NCI-H1436 treated with DMSO at 0.1 percent for 48 hours (cell line): ENCODE measurements around the gene F12.

Experiments
- DNase-seq: peaks from one replicate; lab custom pipeline; 2025; lab: John Stamatoyannopoulos, UW

The F12 gene

GRCh38 chr5:177446200-177447065, 37.1 kb upstream of the F12 start, which contains the start of gene PRR7:
TSS of gene PRR7 (plus strand) at chr5:177446814. CDS start at chr5:177455068, 8,254 bp downstream.
- no peak for DNase-seq

GRCh38 chr5:177445917-177446199, 36.5 kb upstream of the F12 start:
- DNase-seq: no peak

GRCh38 chr5:177445052-177445916, 35.9 kb upstream of the F12 start:
- no peak for DNase-seq

- no peak for DNase-seq
Measured at GRCh38 chr5:177444106-177445051, 35.0 kb upstream of the F12 start.

- DNase-seq: no peak
Measured at GRCh38 chr5:177443144-177443983, 34.0 kb upstream of the F12 start.

- no peak for DNase-seq
Measured at GRCh38 chr5:177442066-177442826, 32.9 kb upstream of the F12 start.

GRCh38 chr5:177440990-177441780, 31.8 kb upstream of the F12 start:
- no peak for DNase-seq

- DNase-seq: no peak
Measured at GRCh38 chr5:177440211-177440989, 31.0 kb upstream of the F12 start.

- DNase-seq: no peak
Measured at GRCh38 chr5:177439518-177440053, 30.2 kb upstream of the F12 start.

GRCh38 chr5:177438468-177438867, 29.1 kb upstream of the F12 start:
- DNase-seq: no peak

GRCh38 chr5:177437623-177438022, 28.3 kb upstream of the F12 start:
- DNase-seq: no peak

- DNase-seq: no peak
Measured at GRCh38 chr5:177435847-177436536, 26.6 kb upstream of the F12 start.

- no peak for DNase-seq
Measured at GRCh38 chr5:177434942-177435738, 25.8 kb upstream of the F12 start.

- DNase-seq: no peak
Measured at GRCh38 chr5:177434437-177434836, 25.1 kb upstream of the F12 start.

- DNase-seq: no peak
Measured at GRCh38 chr5:177433658-177434217, 24.4 kb upstream of the F12 start.

- no peak for DNase-seq
Measured at GRCh38 chr5:177432839-177433657, 23.7 kb upstream of the F12 start.
